SK-N-MC (cell line): ENCODE results near the gene GOLGA6L10.
"Not testable (repeated sequence)": the region's sequence is repeated elsewhere in the genome, so short reads cannot be mapped to it uniquely, and the experiment has no call there.

Experiments
- EZH2 ChIP-seq: fragments of 200-600 bp; sonication (generic); IDR thresholded peaks from one replicate; pipeline ENCODE4 v1.6.1; 2017; ENCODE audit warnings: antibody characterized with exemption
- FOXP2 ChIP-seq: optimal IDR thresholded peaks from 2 replicates; pipeline ENCODE3; 2011; ENCODE audit warnings: mild to moderate bottlenecking, moderate library complexity; ENCODE audit not compliant: insufficient read depth; ENCODE audit errors: extremely low read length, control extremely low read depth
- POLR2AphosphoS5 ChIP-seq: IDR thresholded peaks from 2 replicates; pipeline ENCODE4 v1.6.1; 2012; ENCODE audit warnings: mild to moderate bottlenecking, low read depth, low read length, borderline replicate concordance

GRCh38 chr15:82317516-82317915 lies 31.8 kb downstream of the GOLGA6L10 start:
- not testable (repeated sequence) for TF ChIP-seq EZH2, FOXP2, POLR2AphosphoS5
